Measurements from ENCODE around the gene DGKG.

The DGKG gene

DNA sequence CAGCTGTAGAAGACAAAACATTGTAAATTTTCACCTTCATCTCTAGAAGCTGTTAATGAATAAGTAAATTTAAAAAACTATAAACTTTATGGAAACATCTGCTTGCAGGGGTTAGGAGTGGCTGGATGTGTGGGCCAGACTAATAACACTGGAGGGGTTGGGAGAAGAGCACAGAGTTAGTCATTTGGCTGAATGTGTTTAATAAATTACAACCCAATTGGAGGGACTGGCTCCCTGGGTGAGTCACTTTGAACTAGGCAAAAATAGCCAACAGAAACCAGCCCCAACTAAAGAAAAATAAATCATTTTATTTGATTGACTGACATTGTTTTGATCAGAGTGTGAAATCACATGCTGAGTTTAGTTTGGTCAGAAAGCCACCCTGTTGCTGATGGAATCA is 21.8 kb downstream of the DGKG start:
- DNase-seq (ENCODE audit: extremely low spot score), result no peak
- ChIA-PET CTCF (no interaction called here), POLR2A (no interaction called here)
- TF ChIP-seq TARDBP (IDR thresholded peaks at IDR 0.05) (no peak), FOXA1 (IDR thresholded peaks at IDR 0.05) (no peak), ELF4 (IDR thresholded peaks at IDR 0.05) (no peak), FOXM1 (IDR thresholded peaks at IDR 0.05; ENCODE audit: borderline replicate concordance) (no peak), SUZ12 (IDR thresholded peaks at IDR 0.05) (no peak)

DNA sequence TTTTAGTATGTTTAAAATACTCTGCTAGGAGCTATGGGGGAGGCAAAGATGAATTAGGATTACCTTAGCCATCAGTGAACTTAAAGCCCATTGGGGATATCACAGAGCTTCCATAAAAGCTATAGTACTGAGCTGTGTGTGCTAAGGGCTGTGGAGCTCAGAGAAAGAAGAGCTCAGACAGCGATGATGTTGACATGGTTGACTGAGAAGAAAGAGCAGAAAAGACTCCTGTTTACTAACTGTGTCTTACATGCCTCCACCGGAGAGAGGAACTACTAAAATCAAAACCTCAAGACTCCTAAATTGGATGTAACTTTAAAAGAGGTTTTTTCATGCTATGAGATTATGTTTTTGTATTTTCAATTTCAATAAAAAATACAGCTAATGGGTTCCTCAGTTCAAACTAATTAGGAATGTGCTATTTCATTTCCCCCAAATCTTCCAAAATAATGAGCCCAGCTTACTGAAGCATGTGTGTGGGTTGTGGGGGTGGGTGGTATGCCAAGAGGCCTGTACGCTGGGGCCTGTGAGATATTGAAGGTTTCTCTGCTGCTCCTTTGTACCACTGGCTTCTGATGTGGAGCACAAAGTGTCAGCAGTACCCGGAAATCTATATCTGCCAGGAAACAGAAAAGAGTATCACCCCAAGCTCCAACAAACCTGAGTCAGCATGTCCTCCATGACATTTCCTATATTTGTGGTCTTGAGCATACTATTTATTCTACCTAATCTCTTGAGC is 22.7 kb downstream of the DGKG start:
- ChIA-PET POLR2A (no interaction called here), CTCF (no interaction called here)
- TF ChIP-seq NFRKB (IDR thresholded peaks at IDR 0.05), result no peak
- no peak for TF ChIP-seq FOXM1 (IDR thresholded peaks at IDR 0.05; ENCODE audit: borderline replicate concordance)
- TF ChIP-seq BHLHE40 (IDR thresholded peaks at IDR 0.05; ENCODE audit: borderline replicate concordance), result no peak
- TF ChIP-seq, protein P1, sequence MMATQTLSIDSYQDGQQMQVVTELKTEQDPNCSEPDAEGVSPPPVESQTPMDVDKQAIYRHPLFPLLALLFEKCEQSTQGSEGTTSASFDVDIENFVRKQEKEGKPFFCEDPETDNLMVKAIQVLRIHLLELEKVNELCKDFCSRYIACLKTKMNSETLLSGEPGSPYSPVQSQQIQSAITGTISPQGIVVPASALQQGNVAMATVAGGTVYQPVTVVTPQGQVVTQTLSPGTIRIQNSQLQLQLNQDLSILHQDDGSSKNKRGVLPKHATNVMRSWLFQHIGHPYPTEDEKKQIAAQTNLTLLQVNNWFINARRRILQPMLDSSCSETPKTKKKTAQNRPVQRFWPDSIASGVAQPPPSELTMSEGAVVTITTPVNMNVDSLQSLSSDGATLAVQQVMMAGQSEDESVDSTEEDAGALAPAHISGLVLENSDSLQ (IDR thresholded peaks at IDR 0.05), result no peak
- TF ChIP-seq ARNT (IDR thresholded peaks at IDR 0.05), result no peak
- TF ChIP-seq TARDBP (IDR thresholded peaks at IDR 0.05), result no peak
- no peak for TF ChIP-seq L3MBTL2 (conservative IDR thresholded peaks at IDR 0.05)
- TF ChIP-seq SP1 (IDR thresholded peaks at IDR 0.05), result no peak
- no peak for TF ChIP-seq HDGF (IDR thresholded peaks at IDR 0.05; ENCODE audit: borderline replicate concordance)
- no peak for TF ChIP-seq SUZ12 (IDR thresholded peaks at IDR 0.05)
- TF ChIP-seq FOXA1 (IDR thresholded peaks at IDR 0.05), result no peak
- TF ChIP-seq FOXK2 (IDR thresholded peaks at IDR 0.05), result no peak
- TF ChIP-seq LEF1 (IDR thresholded peaks at IDR 0.05; ENCODE audit: borderline replicate concordance), result no peak
- TF ChIP-seq ELF4 (IDR thresholded peaks at IDR 0.05), result no peak
- TF ChIP-seq ZNF384 (IDR thresholded peaks at IDR 0.05), result no peak
- no peak for TF ChIP-seq CTBP1 (IDR thresholded peaks at IDR 0.05; ENCODE audit: borderline replicate concordance)
- DNase-seq (ENCODE audit: extremely low spot score), result no peak

DNA sequence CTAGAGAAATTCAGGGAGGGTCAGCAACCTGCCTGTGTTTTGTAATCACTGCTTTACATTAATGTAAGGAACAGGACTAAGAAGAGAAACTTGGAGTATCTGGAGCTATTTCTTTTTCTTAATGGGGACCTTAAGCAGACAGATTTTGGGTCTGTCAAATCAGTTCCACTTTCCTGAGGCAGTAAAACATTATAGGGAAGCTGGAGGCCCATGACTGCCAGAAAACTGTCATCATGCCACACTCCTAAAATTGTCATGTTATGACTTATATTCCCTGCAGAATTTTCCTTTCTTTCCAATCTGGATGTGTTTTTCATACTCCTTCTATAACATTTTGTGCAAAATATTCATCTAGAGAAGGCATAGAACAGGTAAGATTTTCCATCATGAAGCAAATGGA is 28.8 kb downstream of the DGKG start:
- TF ChIP-seq NFRKB (IDR thresholded peaks at IDR 0.05) (no peak), L3MBTL2 (conservative IDR thresholded peaks at IDR 0.05) (no peak), TARDBP (IDR thresholded peaks at IDR 0.05) (no peak), SP1 (IDR thresholded peaks at IDR 0.05) (no peak), FOXA1 (IDR thresholded peaks at IDR 0.05) (no peak), CTBP1 (IDR thresholded peaks at IDR 0.05; ENCODE audit: borderline replicate concordance) (no peak)
- DNase-seq (ENCODE audit: extremely low spot score), result no peak
- ChIA-PET POLR2A (no interaction called here), CTCF (no interaction called here)

DNA sequence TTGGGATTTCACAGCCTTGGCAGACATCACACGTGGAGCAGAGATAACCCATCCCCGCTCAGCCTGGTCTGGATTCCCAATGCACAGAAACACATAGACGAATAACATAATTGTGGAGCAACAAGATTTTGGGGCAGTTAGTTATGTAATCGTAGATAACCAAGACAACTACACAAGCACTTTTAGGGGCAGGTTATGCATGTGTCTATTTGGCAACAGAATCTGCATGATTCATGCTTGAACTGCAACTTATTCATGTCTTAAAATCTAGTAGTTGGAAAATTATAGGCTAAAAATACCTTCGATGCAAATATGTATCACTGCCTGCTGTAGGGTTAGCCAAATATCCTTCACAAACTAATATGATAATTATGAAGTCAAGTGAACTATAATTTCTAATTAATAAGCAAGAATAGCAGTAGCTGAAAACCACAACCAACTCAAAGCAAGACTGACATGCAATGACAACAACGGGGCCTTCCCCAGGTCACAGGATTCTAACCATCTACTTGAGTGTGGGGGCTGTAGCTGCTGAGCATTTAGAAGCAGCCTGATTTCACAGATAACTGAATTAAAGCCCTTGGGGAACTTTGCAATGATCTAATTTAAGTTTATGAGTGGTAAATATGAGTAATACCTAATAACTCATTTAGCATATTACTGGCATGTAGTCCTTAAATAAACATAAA is 31.1 kb downstream of the DGKG start:
- no peak for TF ChIP-seq ZNF384 (IDR thresholded peaks at IDR 0.05)
- no peak for TF ChIP-seq TARDBP (IDR thresholded peaks at IDR 0.05)
- TF ChIP-seq FOXK2 (IDR thresholded peaks at IDR 0.05), result no peak
- TF ChIP-seq SUZ12 (IDR thresholded peaks at IDR 0.05), result no peak
- no peak for TF ChIP-seq ARNT (IDR thresholded peaks at IDR 0.05)
- TF ChIP-seq ELF4 (IDR thresholded peaks at IDR 0.05), result no peak
- no peak for TF ChIP-seq NFRKB (IDR thresholded peaks at IDR 0.05)
- no peak for TF ChIP-seq SP1 (IDR thresholded peaks at IDR 0.05)
- TF ChIP-seq BHLHE40 (IDR thresholded peaks at IDR 0.05; ENCODE audit: borderline replicate concordance), result no peak
- no peak for TF ChIP-seq FOXA1 (IDR thresholded peaks at IDR 0.05)
- no peak for TF ChIP-seq LEF1 (IDR thresholded peaks at IDR 0.05; ENCODE audit: borderline replicate concordance)
- TF ChIP-seq HDGF (IDR thresholded peaks at IDR 0.05; ENCODE audit: borderline replicate concordance), result no peak
- TF ChIP-seq, protein P1 (IDR thresholded peaks at IDR 0.05), result no peak
- TF ChIP-seq CTBP1 (IDR thresholded peaks at IDR 0.05; ENCODE audit: borderline replicate concordance), result no peak
- no peak for TF ChIP-seq L3MBTL2 (conservative IDR thresholded peaks at IDR 0.05)
- no peak for TF ChIP-seq FOXM1 (IDR thresholded peaks at IDR 0.05; ENCODE audit: borderline replicate concordance)
- ChIA-PET POLR2A (no interaction called here), CTCF (no interaction called here)
- DNase-seq (ENCODE audit: extremely low spot score), result no peak

DNA sequence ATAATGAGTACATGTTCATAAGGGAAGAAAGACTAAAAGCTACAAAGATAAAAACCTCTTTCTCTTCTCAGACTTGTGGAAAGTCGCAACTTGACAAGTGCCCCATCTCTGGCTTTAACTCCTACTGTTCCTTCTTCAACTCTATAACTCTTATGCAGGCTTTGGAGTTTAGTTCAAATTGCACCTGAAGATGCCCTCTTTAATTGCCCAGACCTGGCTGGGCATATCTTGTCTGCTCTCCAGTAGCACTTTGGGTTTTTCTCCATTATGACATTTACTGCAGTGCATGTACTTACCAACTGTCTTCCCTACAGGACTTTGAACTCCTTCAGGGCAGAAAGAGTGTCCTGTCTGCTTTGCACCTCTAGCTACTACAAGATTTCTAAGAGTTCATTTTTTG is 32.4 kb downstream of the DGKG start:
- DNase-seq (ENCODE audit: extremely low spot score), result no peak
- no peak for TF ChIP-seq L3MBTL2 (conservative IDR thresholded peaks at IDR 0.05)
- TF ChIP-seq ZNF384 (IDR thresholded peaks at IDR 0.05), result no peak
- TF ChIP-seq SUZ12 (IDR thresholded peaks at IDR 0.05), result no peak
- TF ChIP-seq FOXA1 (IDR thresholded peaks at IDR 0.05), result no peak
- TF ChIP-seq TARDBP (IDR thresholded peaks at IDR 0.05), result no peak
- TF ChIP-seq NFRKB (IDR thresholded peaks at IDR 0.05), result no peak

DNA sequence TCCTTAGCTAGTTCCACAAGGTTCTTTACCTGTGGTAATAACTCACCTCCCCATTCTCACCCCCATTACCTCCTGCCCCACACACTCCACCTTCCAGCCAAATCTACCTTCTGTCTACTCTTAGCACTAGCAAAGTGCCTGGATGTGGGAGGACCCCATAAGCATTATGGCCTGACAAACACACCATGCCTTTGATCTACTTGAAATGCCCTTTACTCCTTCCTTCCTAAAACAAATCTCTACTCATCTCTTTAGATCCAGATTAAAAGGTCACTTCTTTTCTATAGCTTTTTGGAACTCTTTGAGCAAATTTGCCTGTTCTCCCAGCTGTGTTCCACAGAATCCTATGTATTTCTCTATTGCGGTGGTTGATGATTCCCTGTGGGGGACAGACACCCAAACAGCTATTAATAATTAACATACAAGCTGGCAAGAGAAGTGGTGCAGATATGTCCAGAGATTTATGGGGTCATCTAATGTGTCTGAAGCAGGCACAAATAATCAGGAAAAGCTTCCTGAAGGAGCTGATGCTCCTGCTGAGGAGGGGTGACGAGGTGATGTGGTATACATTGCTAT is 34.0 kb downstream of the DGKG start:
- no peak for DNase-seq (ENCODE audit: extremely low spot score)
- TF ChIP-seq FOXA1 (IDR thresholded peaks at IDR 0.05) (no peak), SUZ12 (IDR thresholded peaks at IDR 0.05) (no peak), SP1 (IDR thresholded peaks at IDR 0.05) (no peak), ARNT (IDR thresholded peaks at IDR 0.05) (no peak), L3MBTL2 (conservative IDR thresholded peaks at IDR 0.05) (no peak), ELF4 (IDR thresholded peaks at IDR 0.05) (no peak), TARDBP (IDR thresholded peaks at IDR 0.05) (no peak), LEF1 (IDR thresholded peaks at IDR 0.05; ENCODE audit: borderline replicate concordance) (no peak), ZNF384 (IDR thresholded peaks at IDR 0.05) (no peak), FOXK2 (IDR thresholded peaks at IDR 0.05) (no peak), NFRKB (IDR thresholded peaks at IDR 0.05) (no peak), CTBP1 (IDR thresholded peaks at IDR 0.05; ENCODE audit: borderline replicate concordance) (no peak), BHLHE40 (IDR thresholded peaks at IDR 0.05; ENCODE audit: borderline replicate concordance) (no peak), FOXM1 (IDR thresholded peaks at IDR 0.05; ENCODE audit: borderline replicate concordance) (no peak), HDGF (IDR thresholded peaks at IDR 0.05; ENCODE audit: borderline replicate concordance) (no peak)
- TF ChIP-seq, protein P1 (IDR thresholded peaks at IDR 0.05), result no peak
- ChIA-PET CTCF (no interaction called here), POLR2A (interaction anchor here (1.2 kb wide), 1 partner anchor 24 kb away, joined by 3 read pairs; no protein-coding TSS in a partner anchor)

More for the DNA sequence above, 32.4 kb downstream of the DGKG start:
- ChIA-PET CTCF (interaction anchor here (0.7 kb wide), 1 partner anchor 138 kb away, joined by 3 read pairs; no protein-coding TSS in a partner anchor), POLR2A (no interaction called here)
